HG03457 (cell line): ENCODE measurements around the gene SLC25A41.
"Not testable (repeated sequence)": the region's sequence is repeated elsewhere in the genome, so short reads cannot be mapped to it uniquely, and the experiment has no call there.

Source experiments
- ATAC-seq: cut with Tn5 transposase; IDR thresholded peaks from one replicate; pipeline ENCODE4 v1.9.1; 2021; ENCODE audit warnings: moderate number of reproducible peaks; ENCODE audit not compliant: unreplicated experiment

The SLC25A41 gene

DNA sequence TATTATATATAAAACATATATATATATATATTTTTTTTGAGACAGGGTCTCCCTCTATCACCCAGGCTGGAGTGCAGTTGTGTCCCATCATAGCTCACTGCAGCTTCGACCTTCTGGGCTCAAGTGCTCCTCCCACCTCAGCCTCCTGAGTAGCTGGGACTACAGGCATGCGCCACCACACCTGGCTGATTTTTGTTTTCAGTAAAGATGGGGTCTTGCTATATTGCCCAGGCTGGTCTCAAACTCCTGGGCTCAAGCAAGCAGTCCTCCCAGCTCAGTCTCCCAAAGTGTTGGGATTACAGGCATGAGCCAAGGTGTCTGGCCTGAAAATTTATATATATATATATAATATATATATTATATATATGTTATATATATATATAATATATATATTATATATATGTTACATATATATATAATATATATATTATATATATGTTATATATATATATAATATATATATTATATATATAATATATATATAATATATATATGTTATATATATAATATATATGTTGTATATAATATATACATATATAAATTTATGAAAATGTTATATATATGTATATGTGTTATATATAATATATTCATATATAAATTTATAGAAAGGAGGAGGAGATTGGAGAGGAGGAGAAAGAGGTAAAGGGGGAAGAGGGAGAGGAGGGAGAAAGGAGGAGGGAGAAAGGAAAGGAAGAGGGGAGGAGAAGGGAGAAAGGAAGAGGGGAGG, 4.7 kb downstream of the SLC25A41 start:
- ATAC-seq, result not testable (repeated sequence)

DNA sequence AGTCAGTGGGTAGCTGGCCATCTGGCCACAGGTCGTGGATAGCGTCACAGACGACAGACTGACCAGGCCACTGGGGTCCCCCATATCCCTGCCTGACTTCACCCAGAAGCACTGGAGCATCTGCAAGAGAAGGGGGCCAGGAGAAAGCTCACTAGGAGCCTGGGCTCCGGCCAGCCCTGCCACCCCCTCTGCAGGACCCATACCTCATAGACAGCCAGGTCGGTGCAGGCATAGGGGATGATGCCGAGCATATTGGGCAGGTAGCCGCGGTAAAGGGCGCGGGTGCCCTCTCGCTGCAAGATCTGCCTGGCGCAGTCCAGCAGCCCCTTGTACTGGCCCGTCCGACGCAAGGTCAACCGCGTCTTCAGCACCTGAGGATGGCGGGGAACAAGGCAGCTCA, 6.4 kb downstream of the SLC25A41 start:
- ATAC-seq, result no peak

- no peak for ATAC-seq
Observed at GRCh38 chr19:6425732-6426620, 7.6 kb downstream of the SLC25A41 start.

- ATAC-seq, result peak; percentile 71
Observed at GRCh38 chr19:6424939-6425731, 8.4 kb downstream of the SLC25A41 start.

DNA sequence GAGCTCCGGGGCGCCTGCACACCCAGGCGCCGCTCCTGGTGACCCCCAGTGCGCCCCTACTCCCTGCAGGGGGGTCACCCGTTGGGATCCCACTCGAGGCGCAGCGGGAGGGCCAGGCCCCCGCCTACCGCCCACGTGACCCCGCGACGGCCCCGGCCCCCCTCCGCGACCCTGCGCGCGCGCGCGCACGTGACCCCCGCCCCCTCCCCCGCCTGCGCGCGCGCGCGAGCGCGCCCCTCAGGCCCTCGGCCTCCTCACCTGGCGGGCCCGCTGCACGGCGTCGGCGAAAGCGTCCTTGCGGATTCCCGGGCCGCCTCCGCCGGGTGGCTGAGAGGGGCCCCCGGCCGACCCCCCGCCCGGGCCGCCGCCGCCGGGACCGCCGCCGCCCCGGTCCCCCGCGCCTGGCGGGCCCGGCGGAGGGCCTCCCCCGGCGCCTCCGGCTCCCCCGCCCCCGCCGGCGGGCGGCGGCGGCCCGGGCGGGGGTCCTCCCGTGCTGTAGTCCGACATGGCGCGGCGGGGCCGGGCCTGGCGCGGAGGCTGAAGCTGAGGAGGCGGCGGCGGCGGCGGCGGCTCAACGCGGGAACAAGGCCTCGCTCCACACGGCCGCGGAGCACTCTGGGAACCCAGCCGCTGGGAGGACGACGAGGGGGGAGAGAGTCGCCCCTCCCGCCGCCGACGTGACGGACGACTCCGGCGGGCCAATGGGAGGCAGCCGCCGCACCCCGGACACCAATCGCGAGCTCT, 9.2 kb downstream of the SLC25A41 start, which contains the start of gene KHSRP:
TSS of gene KHSRP (minus strand) at position 617 of the 744 bp plus-strand sequence. CDS start at position 507, 110 bp downstream.
- ATAC-seq, result no peak

- ATAC-seq, result no peak
Observed at GRCh38 chr19:6423499-6424194, 9.9 kb downstream of the SLC25A41 start.

GRCh38 chr19:6421075-6422014, 12.2 kb downstream of the SLC25A41 start:
- ATAC-seq, result no peak

GRCh38 chr19:6418562-6418932, 15.0 kb downstream of the SLC25A41 start:
- ATAC-seq, result no peak

DNA sequence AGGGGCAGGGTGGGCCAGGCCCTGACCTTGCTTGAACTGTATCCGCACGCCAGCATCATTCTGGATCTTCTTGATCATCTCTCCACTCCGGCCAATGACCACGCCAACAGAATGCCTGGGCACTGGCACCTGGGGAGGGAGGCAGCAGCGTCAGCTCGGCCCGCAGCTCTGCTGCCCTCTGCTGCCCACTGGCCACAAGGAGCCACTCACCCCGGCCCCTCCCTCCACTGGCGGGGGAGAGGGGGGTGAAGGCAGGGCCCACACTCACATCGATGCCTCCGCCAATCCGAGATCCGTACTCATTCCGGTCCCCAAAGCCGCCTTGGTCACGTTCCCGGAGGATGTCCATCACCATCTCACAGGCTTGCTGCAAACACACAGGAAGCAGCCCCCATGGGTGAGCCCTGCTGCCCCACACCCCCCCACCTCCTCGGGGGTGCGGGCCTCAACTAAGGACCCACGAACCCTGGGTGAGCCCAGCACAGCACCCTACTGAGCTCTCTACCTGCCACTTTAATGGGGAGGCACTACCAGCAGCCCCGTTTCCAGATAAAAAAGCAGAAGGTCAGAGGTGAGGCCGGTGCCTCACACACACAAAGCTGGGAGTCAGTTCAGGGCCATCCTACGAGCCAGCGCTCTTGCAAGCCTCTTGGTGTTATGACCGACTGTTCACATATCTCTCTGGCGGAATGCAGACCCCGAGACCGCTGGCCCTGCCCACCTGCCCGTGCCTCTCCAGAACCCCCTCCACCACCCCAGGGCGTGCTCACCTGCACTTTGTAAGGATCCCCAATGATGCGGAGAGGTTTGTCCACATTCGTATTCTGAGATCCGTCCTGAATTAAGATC, 15.6 kb downstream of the SLC25A41 start:
- no peak for ATAC-seq

DNA sequence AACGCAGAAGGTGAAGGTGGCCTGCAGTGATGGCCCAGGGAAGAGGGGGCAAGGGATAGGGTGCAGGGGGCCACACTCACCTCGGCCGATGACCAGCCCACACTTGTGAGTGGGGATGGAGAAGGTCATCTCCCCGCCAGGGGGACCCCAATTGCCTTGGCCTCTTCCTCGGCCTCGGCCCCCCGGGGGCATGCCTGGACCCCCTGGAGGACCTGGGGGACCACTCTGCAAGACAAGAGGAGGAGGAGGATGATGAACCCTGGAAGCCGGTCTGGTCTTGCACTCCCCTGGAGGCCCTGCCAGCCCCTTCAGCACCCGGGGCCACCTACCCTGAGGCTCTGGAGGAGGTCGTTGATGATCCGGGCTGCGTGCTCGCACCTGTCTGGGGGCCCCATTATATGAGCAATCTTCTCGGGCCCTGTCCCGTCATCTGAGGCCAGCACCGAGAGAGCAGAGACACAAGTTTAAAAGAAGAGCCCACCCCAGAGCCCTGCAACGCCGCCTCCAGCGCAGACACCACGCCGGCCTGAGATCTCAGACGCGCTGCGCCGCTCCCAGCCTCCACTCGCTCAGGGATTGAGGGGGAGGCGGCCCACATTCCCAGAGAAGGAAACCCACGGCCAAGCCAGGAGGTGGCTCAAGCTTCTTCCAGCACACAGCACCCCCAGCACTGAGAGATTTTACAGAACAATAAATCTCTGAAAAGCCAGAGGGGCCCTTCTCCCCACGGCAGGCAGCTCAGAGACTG, 16.7 kb downstream of the SLC25A41 start:
- no peak for ATAC-seq

- ATAC-seq, result no peak
Observed at GRCh38 chr19:6415591-6416190, 17.9 kb downstream of the SLC25A41 start.

DNA sequence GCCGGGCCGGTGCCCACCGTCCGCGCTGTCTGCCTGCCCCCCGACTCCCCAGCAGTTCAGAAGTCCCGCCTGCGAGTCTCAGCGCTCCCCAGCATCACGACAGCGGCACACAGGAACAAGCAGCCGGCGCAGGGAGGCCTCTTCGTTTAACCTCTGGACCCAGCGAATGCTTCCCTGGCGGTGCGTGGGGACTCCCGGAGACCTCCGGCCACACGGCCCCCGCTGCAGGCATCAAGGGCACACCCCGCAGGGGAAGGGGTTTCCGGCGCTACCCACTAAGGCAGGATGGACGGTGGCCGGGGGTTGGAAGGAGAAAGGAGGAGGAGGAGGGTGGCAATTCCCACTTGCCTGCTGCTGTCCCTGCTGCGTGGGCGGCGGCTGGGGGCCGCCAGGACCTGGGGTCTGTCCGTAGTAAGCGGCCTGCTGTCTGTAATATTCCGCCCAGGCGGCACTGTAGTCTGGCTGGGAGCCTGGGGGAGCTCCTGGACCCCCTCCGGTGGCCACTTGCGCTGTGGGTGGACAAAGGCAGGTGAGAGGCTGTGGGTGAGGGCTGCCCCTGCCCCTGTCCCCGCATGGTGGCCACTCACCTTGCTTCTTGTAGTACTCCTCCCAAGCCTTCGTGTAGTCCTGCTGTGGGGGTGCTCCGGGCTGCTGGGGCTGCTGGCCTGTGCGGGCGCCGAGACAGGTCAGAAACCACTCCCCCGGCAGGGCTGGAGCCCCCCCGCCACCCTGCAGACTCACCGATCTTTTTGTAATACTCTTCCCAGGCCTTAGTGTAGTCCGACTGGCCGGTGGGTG, 18.6 kb downstream of the SLC25A41 start:
- ATAC-seq, result no peak

DNA sequence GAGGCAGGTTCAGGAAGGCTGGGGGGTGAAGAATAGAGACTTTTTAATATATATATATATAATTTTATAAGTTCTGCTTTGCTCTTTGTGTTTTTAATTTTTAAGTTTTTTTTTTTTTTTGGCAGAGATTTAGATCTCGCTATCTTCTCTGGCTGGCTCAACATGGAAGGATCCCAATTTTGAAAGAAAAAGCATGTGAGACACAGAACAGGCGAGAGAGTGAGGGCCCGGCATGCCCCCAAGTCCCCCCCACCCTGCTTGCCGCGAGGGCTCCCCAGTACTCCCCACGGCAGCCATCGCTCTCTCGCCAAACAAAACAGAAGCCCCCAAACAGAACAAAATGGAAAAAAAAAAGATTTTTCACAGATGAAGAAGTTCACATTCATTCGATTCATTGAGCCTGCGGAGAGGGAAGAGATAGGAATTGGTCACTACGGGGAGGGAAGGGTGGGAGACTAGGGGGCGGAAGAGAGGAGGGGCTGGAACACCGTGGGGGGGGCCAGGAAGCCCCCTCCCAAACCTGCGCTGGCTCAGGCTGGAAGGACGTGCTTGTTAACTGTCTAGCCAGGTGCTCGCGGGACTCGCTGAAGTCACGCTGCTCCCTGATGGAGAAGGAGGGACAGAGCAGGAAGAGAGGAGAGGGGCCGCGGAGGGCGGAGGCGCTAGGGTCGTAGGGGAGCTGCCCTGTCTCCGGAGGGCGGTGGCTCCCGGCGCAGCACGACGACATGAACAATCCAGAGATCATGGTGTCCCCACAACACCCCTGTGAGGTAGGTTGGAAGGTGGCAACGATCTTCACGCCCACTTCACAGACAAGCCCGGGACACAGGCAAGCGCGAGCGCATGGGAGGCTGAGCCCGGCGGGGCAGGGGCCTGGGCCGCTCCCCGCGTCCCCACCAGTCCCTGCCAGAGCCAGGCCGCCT, 19.6 kb downstream of the SLC25A41 start:
- no peak for ATAC-seq

DNA sequence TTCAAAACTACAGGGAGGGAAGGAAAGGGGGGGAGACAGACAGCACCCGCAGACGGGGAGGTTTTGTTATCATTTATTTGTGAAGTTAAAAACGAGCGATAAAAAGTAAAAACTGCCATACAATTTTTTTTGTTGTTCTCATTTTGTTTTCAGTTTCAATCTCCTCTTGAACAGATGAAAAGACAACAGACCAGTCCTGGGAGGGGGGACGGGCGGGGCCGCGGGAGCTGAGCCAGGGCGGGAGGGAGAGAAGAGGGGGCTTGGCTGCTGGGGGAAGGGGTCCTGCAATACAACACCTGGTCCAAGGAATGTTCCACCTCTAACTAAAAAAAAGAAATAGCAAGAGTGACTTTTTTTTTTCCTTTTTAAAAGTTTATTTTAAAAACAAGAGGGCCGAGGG, 20.3 kb downstream of the SLC25A41 start:
- no peak for ATAC-seq
